GM21515 (cell line): ENCODE measurements around the gene ADAMTS2.

Experiments
- ATAC-seq: cut with Tn5 transposase; IDR thresholded peaks from one replicate; pipeline ENCODE4 v1.9.1; 2021; ENCODE audit not compliant: unreplicated experiment

Gene ADAMTS2

DNA sequence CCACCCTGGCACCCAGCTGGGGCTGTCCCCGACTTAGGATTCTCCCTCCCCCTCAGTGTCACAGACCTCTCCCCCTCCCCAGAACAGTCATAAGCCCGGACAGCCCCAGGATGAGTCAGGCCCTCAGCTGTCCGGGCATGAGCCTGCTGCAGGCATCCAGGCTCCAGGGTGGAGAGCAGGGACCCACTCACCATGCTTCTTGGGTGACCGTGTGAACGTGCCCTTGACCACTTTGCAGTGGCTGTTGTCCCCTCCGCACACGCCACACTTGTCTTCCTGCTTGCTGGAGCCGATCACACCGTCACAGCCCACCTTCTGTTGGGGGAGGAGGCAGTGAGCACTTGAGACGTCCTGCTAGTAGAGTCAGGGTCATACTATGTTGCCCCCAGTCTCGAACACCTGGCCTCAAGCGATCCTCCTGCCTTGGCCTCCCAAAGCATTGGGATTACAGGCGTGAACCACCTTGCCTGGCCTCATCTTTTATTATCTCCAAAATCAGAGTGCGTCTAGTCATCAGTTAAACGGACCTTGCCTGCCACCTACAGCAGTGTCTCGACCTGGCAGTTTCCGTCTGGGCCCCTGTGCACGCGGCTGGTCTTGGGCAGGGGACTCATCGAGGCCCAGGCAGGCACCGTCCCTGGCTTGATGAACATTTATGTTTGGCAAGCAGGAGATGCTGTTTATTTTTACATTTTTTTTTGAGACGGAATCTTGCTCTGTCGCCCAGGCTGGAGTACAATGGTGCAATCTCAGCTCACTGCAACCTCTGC lies 212.5 kb downstream of the ADAMTS2 start:
- no peak for ATAC-seq

DNA sequence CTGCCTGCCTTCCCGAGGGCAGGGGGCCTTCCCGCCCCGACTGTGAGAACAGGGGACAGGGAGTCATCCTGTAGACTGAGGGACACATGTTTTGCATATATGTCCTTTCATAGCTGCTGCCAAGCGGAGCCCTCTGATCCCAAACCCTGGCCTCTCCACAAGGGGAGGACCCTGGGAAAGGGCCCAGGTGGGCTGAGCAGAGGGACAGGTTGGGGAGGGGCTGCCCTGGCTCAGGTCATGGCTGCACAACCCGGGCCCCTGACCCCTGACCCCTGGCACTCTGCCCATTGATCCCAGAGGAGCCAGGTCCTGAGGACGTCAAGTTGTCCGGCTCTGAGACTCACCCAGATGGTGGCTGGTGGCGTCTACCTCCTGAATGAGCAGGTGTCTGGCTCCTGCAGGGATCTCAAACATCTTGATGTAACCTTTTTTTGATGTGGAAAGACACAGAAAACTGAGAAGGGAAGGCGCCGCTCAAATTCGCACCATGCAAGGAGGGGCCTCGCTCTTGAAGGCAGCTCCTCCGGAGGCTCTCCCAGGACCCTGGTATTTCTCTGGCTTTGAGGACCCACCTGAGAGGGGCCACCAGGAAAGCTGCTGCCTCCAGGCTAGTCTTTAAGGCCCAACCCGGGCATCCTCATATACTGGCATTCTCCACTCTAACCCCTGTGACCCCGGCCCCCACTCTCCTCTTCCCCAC lies 213.2 kb downstream of the ADAMTS2 start:
- no peak for ATAC-seq

DNA sequence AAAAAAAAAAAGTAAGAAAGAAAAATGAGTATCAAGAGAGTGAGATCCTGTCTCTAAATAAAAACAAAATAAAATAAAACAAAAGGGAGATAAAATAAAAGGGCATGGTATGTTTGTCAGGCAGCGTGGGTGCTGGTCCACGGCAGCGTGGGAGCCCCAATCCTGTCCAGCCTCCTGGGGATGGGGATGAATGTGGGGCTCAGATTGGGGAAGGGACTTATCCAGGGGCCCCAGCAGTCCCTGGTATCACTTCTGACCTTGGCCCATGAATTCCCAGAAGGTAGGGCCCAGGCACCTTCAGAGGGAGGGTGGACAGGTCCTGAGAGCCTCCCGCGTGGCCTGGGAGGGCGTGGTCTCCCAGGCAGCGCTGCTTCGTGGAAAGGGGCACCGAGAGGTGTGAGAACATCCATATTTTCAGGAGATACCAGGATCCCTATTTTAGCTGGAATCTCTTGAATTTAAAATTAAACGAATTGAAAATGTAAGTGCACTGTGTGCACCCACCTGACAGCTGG lies 213.9 kb downstream of the ADAMTS2 start:
- ATAC-seq, result no peak

DNA sequence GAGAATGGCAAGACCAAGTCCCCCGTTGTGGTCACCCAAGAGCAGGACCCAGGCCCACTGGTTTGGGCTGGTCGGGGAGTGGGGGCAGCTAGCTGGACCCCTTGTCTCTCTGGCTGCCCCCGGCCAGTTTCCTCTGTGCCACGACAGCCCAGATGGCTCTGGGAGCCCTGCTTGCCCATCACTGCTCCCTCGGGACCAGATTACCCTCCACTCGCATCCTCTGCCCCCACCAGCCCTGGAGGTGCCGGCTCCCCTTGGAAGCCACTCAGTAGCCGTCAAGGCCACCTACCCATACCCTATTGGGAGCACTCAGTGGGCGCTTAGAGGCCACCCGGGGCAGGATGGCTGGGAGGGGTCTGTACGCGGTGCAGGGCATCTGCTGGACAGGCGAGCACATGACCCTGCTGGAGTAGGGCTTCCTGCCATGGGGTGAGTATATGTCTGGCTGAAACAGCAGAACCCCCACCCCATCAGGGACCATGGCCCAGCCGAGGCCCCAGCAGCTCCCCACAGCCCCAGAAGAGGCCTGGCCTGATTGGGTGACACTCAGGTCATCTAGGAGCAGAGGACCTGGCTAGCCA lies 215.1 kb downstream of the ADAMTS2 start:
- no peak for ATAC-seq

DNA sequence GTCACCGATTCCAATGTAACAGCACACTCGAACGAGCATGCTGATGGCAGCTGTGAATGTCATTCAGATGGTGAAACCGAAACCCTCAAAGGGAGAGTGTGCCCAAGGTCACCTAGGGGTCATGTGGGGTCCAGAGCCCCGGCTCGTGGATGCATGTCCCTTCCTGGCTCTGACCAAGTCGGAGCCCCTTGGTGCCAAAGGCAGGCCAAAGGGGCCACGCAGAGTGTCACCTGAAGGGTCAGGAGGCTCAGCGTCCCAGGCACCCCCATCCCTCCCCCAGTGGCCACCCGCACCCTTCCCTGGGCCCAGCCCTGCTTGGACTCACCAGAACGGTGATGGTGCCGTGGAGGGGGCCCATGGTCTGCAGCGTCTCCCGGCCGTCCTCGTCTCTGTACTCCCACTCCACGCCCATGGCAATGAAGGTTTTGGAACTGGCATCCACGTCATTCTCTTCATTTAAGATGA lies 215.6 kb downstream of the ADAMTS2 start:
- no peak for ATAC-seq

DNA sequence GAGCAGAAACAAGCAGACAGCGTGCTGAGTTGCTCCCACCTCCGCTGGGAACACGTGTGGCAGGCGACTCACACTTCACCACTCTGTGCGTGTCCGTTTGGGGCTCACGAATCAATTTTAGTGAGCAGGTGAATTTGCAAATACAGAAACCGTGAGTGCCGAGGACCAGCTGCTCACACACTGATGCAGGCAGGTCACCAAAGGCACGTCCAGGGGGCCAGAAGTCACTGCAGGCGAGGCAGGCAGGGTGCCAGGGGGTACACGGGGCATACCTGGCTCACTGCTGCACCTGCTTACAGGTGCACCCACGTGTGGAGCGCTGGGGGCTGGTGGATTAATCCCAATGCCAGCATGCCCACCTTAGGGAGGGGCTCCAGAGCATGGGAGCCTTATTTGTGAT lies 216.3 kb downstream of the ADAMTS2 start:
- ATAC-seq, result no peak

DNA sequence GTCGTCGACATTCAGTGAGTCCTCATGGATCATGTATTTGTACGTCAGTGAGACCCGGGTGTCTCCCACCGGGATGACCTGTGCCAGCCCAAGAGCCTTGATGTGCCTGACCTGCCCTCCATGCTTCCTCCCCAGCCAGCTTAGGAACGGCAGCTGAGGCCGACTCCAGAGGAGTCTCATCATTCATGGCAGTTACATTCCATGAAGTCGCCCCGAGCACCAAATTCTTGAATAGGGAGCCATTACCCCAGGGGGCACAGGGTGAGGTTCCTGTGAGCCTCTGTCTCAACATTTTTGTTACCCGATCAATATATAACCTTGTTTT lies 217.3 kb downstream of the ADAMTS2 start:
- ATAC-seq, result no peak

DNA sequence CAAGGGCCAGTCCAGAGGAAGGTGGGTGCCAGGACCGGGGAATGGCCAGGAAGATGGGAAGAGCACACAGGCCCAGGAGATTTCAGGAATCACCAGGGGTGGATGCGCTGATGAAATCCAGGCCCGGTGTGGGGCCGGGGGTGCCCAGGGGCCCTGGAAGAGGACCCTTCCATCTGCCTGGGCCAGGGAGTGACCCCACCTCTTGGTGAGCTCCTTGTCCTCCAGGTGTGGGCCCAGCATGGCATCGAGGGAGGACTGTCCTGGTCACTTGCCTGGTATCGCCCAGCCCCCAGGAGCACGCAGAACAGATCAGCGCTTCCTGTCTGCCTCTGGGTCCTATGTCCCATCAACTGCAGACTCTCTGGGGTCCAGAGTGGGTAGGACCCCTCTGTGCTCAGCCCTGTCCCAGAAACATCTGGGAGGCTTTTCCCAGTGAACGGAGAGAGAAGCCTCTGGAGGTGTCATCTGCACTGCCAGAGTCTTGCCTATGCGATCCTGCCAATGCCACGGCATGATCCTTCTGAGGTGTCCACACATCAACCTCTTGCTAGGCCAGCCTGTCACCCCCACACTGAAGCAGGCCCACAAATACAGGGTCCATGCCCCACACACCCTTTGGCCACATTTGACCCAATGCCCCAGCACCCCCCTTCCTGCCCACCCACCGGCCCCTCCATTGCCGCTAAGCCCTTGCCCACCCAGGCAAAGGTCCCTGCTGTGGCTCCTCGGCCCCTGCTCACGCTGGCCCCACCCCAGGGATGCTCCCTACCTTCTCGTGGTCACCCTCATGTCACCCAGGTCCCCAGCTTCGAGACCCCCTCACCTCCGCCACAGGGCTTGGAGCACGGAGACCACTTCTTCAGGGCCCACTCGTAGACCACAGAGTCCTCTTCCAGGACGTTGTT lies 217.9 kb downstream of the ADAMTS2 start:
- no peak for ATAC-seq

DNA sequence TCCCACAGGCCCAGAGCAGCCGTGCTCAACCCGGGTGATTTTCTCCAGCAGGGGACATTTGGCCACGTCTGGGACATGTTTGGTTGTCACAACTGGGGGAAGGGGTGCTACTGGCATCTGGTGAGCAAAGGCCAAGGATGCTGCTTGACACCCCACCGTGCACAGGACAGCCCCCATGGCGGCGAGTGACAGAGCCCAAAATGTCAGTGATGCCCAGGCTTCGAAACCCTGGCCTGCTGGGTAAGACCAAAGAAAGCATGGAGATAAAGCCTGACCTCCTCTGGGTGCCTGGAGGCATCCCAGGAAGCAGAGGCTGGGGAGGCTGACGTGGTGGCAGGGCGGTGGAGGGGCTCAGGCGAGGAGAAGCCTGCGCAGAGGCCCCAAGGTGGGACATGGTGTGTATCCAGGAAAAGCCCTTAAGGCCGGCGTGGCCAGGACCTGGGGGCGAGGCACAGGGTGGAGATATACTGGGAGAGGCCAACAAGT lies 218.7 kb downstream of the ADAMTS2 start:
- ATAC-seq, result no peak

DNA sequence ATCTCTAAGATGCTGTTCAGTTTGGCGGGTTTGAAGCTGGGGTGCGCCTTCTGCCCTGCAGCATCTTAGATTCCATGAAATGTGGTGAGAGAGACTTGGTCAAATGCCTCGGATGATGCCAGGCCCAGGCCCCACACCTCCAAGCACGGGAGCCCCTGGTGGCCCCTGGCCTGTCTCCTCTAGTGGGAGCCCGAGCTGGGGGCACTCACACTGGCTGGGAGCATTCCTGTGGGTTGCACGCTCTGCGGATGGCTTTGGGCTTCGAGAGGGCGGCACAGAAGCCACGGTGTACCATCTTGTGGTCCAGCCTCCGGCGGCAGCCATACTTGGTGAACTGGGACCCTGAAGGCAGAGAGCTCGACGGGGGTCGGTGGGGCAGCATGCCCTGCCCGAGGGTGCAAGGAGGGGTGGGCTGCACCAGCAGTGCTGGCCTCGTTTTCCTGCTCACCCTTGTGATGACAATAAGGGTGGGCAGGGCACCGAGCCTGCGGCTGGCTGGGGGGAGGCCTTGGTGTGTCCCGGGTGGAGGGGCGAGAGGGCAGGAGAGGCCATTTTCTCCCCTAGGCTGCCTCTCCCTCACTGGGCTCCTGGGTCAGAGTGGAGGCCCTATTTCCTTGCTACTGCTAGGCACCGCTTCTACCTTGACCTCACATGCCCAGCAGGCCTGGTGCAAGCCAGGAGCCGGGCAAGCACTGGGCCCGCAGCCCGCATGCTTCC lies 219.3 kb downstream of the ADAMTS2 start:
- ATAC-seq, result no peak

DNA sequence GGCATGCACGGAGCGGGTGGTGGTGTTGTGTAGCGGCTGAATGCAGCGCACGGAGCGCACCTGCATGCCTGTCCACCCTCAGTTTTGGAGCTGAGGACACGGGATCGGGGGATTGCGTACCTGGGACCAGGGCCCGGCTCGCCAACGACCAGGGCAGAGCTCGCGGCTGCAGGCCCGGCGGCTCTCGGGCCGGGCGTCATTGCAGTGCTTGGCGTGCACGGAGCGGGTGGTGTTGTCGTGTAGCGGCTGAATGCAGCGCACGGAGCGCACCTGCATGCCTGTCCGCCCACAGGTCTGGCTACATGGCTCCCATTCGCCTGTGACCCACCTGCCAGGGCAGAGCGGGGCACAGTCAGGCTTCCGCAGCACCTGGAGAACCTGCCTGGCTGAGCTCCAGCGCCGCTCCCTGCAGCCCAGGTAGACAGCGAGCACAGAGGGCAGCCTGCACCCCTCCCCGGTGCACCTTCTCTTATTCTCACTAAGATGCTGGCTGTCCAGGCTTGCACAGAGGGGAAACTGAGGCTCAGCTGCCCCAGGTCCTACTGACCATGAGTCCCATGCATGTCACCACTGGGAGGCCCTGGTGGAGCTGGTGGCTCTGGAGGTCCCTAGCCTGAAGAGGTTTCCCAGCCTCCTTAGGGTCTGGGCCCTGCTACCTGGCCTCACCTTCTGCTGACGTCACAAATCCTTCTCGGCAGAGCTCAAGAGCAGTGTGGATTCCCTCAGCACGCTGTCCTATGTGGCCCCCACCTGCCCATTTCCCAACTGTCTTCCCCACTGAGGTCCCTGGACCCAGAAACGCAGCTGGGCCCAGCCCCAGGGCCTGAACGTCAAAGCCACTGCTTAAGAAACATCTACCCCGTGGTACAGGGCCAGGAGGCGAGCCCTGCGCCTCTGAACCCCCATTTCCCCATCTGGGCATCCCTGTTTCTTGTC lies 220.1 kb downstream of the ADAMTS2 start:
- ATAC-seq, result no peak

DNA sequence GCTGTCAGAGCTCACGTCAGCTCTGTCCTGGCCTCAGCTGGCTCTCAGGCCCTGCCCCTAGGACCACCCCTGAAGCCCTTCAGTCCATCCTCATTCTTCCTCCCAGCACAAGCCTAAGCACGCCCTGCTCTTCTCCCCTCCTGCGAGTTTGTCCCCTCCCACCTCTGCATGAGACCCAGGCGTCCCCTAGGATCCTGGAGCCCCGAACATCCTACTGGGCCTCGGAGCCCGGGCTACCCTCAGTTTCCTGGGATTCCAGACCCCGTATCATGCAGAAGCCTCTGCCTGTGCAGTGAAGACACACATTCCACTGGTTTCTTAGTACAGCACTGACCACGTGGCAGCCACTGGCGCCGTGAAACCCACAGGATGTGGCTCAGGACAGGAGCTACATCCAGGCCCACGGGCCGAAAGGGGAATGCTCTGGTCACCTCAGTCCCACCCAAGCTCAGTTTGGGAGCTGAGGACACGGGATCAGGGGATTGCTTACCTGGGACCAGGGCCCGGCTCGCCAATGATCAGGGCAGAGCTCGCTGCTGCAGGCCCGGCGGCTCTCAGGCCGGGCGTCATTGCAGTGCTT lies 220.9 kb downstream of the ADAMTS2 start:
- ATAC-seq, result no peak

DNA sequence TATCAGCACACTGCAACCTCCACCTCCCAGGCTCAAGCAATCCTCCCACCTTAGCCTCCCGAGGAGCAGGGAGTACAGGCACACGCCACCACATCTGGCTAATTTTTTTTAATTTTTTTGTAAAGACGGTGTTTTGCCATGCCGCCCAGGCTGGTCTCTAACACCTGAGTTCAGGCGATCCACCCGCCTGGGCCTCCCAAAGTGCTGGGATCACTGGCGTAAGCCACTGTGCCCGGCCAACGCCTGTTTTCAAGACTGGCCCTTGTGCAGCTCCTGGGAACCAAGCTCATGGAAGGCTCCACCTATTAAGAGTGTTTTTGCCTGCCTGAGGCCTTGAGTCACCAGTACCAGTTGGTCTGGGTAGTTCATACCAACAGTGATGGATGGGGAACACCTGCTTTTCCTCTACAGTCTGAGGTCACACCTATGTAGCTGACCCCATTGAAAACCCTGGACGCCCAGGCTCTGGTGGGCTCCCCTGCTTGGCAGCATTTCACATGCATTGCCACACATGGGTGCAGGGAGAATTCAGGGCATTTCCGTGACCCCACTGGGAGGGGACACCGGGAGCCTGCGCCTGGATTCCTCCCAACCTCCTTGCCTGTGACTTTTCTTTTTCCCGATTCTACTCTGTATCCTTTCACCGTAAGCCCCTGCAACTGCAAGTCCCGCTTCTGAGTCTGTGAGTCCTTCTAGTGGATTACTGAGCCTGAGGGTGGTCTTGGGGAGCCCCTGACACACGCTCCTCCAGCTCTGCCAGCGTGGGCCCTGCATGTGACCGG lies 221.6 kb downstream of the ADAMTS2 start:
- ATAC-seq, result no peak

DNA sequence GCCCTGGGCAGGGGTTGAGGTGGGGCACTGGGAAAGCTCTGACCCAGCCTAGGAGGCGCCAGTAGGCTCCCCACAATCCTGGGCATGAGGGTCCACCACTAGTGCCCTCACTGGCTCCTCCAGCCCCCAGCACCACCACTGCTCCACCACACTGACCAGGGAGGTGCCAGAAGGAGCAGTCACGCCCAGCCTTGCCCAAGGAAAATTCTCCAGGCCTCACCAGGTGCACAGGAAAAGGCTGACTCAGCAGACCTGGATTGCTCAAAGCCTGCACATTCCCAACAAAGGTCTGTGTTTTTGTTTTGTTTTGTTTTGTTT lies 222.2 kb downstream of the ADAMTS2 start:
- ATAC-seq, result no peak

DNA sequence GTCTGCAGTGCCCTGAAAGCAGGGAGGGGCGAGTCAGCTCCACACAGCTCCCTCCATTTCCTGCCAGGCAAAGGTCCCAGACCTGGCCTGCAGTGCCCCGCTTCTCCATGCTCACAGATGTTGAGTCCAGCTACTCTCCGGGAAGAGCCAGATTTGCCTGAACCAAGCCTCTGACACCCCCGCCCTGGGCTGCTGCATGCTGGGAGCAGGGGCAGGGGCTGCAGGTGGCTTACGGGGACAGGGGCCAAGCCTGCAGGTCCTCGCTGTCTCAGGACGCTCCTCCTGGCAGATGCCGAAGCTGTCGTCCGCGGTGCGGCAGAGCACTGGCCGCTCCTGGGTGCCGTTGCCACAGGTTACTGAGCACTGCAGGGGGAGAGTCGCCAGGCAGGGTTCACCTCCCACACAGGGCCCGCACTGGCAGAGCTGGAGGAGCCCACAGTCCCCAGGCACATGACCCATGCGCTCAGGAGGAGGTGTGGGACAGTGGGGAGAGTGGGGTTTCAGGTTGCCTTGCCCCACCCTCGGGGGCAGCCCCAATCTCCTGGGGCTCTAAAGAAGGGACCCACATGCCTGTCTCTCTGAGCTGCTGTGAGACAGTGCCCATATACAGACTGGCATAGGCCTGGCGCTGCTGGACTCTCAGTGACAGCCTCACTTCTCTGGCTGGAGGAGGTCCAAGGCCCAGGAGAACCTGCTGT lies 222.7 kb downstream of the ADAMTS2 start:
- no peak for ATAC-seq

DNA sequence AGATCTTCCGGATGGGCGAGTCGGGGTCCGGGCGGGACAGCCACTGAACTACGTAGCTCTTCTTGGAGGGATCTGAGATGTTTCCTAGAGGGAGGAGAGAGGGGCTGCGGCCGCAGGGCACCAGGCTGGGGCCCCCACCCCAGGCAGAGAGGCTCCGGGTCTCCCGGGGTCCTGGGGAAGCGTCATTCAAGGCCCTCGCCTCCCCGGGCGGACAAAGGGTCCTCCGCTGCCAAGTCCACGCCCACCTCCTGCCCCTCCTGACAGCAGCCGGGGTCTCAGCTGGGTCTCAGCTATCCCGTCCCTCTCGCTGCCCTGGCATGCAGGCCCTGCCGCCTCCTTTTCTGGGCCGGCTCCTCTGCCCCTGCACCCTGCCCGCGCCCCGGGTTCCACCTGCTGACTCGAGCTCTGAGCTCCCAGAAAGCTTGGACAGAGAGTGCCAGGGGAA lies 223.6 kb downstream of the ADAMTS2 start:
- no peak for ATAC-seq

DNA sequence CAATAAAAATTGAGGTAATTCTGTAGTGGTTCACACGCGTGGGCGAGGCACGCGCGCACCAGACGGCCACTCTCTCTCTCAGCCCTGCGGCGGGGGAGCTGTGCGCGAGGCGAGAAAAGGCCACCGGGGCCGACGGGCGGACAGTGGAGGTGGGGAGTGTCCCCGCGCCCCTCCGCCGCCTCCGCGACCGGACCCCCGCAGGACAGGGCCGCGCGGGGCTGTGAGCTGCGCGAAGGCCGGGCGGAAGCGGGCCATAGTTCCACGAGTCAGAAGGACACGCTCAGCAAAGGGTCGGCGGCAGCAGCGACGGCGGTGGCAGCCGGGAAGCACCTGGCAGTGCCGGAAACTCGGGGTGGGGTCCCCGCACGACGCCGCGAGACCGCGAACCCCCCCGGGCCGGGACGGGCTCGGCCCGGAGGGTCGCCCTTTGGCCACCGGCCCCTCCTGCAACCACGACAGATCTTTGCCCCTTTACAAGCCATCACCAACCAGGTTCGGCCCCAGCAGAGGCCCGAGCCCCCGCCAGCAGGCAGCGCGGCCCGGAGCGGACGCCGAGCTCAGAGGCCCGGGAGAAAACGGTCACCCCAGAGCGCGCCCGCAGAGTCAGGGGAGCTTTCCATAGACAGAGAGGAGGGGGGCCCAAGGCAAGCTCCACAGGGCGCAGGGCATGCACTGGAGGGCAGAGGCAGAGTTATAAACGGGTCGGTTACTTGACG lies 224.2 kb downstream of the ADAMTS2 start:
- ATAC-seq, result no peak
